Measurements from ENCODE around the gene AK8. TPM values are rescaled to one million over a fixed set of nuclear protein-coding genes. Genes with fewer than 3 reads are reported as not detected.
"Not testable (repeated sequence)": the region's sequence is repeated elsewhere in the genome, so short reads cannot be mapped to it uniquely, and the experiment has no call there.

Gene AK8
- total and polyA plus RNA-seq, 5 donors = 0.25 to 1.0 (median 0.33) TPM

DNA sequence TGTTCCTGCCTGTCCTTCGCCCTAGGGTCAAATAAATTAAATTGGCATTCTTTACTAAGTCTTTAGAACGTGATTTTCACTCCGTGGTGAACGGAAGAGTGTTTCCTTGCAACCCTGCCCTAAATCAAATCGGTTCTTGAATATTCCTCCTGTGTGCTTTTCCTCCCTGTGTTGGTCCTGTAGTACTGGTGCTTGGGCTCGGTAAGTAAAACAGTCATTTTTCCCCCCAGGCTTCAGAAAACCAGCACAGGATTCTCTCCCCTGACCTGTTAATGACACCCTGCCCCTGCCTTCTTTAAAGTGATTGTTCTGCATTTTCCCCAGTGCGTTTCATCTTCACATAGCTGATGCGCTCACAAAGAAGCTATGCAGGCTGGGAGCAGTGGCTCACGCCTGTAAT is 96.0 kb downstream of the AK8 start:
- Histone ChIP-seq H3K27me3 (ENCODE audit: control insufficient read depth, insufficient read depth) (no peaks in the 10 kb centered on the region), H3K4me1 (ENCODE audit: control insufficient read depth, insufficient read depth, low read length) (no peaks in the 10 kb centered on the region), H3K27ac (ENCODE audit: low read length) (no peak overlapping the region), H3K4me3 (ENCODE audit: low read length) (no peak overlapping the region), H3K9me3 (ENCODE audit: control insufficient read depth, low read length) (no peaks in the 10 kb centered on the region)
- ATAC-seq (no peak), DNase-seq (no peak)
- 74% methylated on average over 9 of the region's 9 CpGs for WGBS
- intact Hi-C loops (cut with DNase I) = no loop called here

DNA sequence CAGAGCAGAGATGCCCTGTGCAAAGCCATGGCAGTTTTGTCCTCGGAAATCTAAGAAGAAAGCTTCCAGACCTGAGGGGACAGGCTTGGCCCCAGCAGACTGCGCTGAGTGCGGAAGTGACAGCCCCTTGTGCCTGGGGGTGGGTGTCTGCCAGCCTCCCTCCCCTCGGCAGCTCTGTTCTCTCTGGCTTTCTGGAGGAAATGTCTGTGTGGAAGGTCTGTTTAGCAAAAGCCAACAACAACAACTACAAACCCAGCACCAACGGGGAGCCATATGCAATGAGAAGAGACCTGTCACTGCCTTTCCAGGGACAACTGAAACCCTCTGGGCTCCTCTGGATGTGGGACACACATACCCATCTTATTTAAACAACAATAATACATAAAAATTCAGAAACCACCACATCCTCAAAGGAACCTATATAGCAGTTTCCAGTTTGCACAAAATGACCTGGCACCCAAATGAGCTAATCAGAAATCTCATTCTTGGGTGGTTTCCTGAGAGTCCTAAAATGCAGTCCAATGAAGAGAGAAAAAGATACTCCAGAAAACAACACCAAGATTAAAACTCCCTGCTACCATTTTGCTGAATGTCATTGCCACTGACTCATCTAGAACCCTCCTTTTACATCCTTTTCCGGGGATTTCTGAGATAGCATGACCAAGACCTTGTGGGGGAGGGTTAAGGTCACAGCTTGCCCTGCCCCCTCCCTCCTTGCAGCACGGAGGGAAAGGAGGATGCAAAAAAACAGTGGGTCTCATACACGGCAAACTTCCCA is 97.7 kb downstream of the AK8 start:
- intact Hi-C loops (cut with DNase I) = no loop called here
- Histone ChIP-seq H3K27me3 (ENCODE audit: control insufficient read depth, insufficient read depth) (no peaks in the 10 kb centered on the region), H3K4me1 (ENCODE audit: control insufficient read depth, insufficient read depth, low read length) (no peaks in the 10 kb centered on the region), H3K9me3 (ENCODE audit: control insufficient read depth, low read length) (no peaks in the 10 kb centered on the region), H3K27ac (ENCODE audit: low read length) (no peak overlapping the region), H3K4me3 (ENCODE audit: low read length) (no peak overlapping the region)
- DNase-seq = no peak
- WGBS = 41% methylated on average over 8 of the region's 8 CpGs
- ATAC-seq = no peak

DNA sequence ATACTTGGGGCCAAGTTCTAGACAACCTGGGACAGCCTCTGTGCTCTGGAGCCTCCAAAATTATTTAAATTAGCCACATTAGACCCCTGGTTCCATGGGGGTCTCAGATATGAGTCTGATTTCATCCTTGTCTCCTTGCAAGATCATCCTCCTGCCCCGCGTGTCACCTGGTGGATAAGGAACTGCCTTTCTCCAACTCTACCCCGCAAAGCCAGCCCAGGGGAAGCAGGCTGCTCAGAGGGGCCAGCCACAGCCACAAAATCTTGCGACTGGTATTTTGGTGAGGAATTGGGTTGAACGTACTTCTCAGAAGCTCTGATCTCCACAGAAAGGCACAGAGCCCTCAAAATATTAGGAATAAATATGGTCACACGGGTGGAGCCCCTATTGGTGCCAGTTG is 101.2 kb downstream of the AK8 start:
- DNase-seq = no peak

DNA sequence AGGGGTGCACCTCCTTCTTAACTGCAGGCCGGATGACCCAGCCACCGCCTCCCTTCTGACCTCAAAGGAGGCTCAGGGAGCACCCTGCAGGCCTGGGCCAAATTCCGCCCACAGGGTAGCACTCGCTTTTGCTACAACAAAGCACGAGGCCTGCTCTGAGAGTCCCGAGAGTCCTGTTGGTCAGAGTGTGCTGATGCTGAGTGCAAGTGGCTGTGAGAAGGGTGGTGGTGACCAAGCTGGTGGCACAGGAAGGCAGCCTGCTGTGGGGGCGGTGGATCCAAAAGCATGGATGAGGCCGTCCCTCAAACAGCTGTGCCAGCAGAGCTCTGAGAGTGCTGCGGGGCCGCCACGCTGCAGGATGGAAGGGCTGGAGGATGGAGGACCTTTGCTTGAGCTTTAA is 101.8 kb downstream of the AK8 start:
- Histone ChIP-seq H3K27ac (ENCODE audit: low read length) (no peak overlapping the region), H3K4me1 (ENCODE audit: control insufficient read depth, insufficient read depth, low read length) (no peaks in the 10 kb centered on the region), H3K27me3 (ENCODE audit: control insufficient read depth, insufficient read depth) (no peaks in the 10 kb centered on the region), H3K9me3 (ENCODE audit: control insufficient read depth, low read length) (no peaks in the 10 kb centered on the region), H3K4me3 (ENCODE audit: low read length) (no peak overlapping the region)
- intact Hi-C loops (cut with DNase I) = no loop called here
- no peak for DNase-seq
- WGBS = 81% methylated on average over 11 of the region's 11 CpGs
- no peak for ATAC-seq

More for the DNA sequence above, 101.2 kb downstream of the AK8 start:
- ATAC-seq = no peak
- Histone ChIP-seq H3K27ac (ENCODE audit: low read length) (no peak overlapping the region), H3K4me1 (ENCODE audit: control insufficient read depth, insufficient read depth, low read length) (no peaks in the 10 kb centered on the region), H3K27me3 (ENCODE audit: control insufficient read depth, insufficient read depth) (no peaks in the 10 kb centered on the region), H3K4me3 (ENCODE audit: low read length) (no peak overlapping the region), H3K9me3 (ENCODE audit: control insufficient read depth, low read length) (no peaks in the 10 kb centered on the region)
- 90% methylated on average over 6 of the region's 6 CpGs for WGBS
- intact Hi-C loops (cut with DNase I) = no loop called here

DNA sequence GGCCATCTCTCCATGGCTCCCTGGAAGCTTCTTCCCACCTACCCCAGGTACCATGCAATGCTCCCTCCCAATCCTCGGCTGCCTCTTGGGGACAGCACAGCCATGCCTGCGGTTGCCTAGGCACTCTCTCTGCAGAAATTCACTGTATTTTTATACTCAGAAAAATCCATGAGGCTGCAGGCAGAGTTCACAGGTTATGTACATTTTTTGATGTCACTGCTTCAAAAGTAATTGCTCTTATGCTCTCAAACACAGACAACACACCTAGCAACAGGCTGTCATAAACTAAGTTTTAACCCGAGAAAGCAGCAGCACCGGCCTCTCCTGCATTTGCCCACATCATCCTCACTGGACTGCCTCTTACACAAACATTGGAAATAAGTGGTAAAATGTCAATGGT is 102.4 kb downstream of the AK8 start:
- H3K27ac ChIP-seq (ENCODE audit: low read length) = no peak overlapping the region
- H3K27me3 ChIP-seq (ENCODE audit: control insufficient read depth, insufficient read depth) = no peaks in the 10 kb centered on the region
- no peak for DNase-seq
- intact Hi-C loops (cut with DNase I) = no loop called here
- H3K9me3 ChIP-seq (ENCODE audit: control insufficient read depth, low read length) = no peaks in the 10 kb centered on the region
- no peak for ATAC-seq
- WGBS = 81% methylated on average over 4 of the region's 4 CpGs
- H3K4me1 ChIP-seq (ENCODE audit: control insufficient read depth, insufficient read depth, low read length) = no peaks in the 10 kb centered on the region
- no peak overlapping the region for H3K4me3 ChIP-seq (ENCODE audit: low read length)

DNA sequence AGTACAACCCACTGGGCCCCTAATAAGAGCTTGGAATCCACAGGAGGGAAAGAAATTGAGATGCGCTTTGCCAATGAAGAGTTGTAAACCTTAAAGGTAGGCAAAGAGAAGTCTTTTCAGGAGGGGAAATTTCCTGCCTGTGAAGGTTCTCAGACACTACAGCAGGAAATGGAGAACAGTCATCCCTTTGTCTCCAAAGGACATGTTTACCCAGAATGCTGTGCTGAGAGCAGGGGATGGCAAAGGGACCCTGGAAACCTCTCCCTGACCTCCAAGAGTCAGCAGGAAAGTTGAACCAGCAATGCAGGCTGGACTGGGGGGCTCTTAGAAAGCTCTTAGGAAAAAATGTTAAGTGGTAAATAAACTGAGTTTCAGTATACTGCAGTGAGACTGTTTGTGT is 103.2 kb downstream of the AK8 start:
- no peak for ATAC-seq

DNA sequence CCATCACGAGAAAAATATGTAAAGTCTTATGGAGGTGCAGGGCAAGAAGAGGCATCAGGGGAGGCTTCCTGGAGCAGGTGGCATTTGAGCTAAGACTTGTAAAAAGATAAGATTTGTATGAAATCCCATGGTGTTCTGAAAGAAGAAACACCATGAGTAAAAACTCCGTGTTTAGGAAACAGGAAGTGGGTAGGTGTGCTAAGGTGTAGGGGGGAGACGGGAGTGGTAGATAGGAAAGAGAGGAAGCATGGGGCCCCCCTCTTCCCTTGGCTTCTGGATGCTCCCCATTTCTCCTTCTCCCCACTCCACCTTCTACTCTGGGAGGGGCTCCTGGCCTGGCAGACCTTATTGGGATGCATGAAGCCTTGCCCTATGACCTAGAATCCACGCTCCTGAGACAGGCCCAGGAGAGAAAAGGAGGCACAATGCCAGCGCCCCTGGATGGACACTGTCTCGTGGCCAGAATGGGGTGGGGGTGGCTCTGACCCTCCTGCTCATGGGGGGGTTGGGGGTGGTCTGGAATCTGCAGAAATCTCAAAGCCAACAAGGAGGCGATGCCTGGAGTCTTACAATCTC is 104.2 kb downstream of the AK8 start:
- no peak for DNase-seq
- no peak overlapping the region for H3K4me3 ChIP-seq (ENCODE audit: low read length)
- intact Hi-C loops (cut with DNase I) = no loop called here
- 75% methylated on average over 7 of the region's 7 CpGs for WGBS
- no peak for ATAC-seq
- no peaks in the 10 kb centered on the region for H3K9me3 ChIP-seq (ENCODE audit: control insufficient read depth, low read length)
- no peak overlapping the region for H3K27ac ChIP-seq (ENCODE audit: low read length)
- H3K27me3 ChIP-seq (ENCODE audit: control insufficient read depth, insufficient read depth) = no peaks in the 10 kb centered on the region
- peaks cover 1% of the 10 kb centered on the region for H3K4me1 ChIP-seq (ENCODE audit: control insufficient read depth, insufficient read depth, low read length)

More for the DNA sequence above, 103.2 kb downstream of the AK8 start:
- H3K27ac ChIP-seq (ENCODE audit: low read length) = no peak overlapping the region
- H3K4me3 ChIP-seq (ENCODE audit: low read length) = no peak overlapping the region
- intact Hi-C loops (cut with DNase I) = no loop called here
- WGBS = 98% methylated on average over 1 of the region's 1 CpG
- no peak for DNase-seq
- no peaks in the 10 kb centered on the region for H3K27me3 ChIP-seq (ENCODE audit: control insufficient read depth, insufficient read depth)
- H3K4me1 ChIP-seq (ENCODE audit: control insufficient read depth, insufficient read depth, low read length) = no peaks in the 10 kb centered on the region
- H3K9me3 ChIP-seq (ENCODE audit: control insufficient read depth, low read length) = no peaks in the 10 kb centered on the region

DNA sequence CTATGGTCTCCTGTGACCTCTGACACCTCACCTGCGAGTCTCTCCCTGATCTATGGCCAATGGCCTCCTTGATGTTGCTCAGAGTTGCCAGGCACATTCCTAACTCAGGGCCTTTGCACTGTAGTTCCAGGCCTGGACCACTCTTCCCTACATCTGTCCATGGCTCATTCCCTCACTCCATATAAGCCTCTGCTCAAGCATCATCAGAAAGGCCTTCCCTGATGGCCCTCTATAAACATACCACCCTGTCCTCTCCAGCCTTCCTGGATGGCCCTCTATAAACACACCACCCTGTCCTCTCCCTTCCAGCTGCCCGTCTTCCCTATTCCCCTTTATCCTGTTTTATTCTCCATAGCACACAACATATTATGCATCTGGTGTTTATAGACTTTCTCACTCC is 105.0 kb downstream of the AK8 start:
- Histone ChIP-seq H3K9me3 (ENCODE audit: control insufficient read depth, low read length) (no peaks in the 10 kb centered on the region), H3K4me1 (ENCODE audit: control insufficient read depth, insufficient read depth, low read length) (peaks cover 1% of the 10 kb centered on the region), H3K27me3 (ENCODE audit: control insufficient read depth, insufficient read depth) (no peaks in the 10 kb centered on the region), H3K4me3 (ENCODE audit: low read length) (no peak overlapping the region), H3K27ac (ENCODE audit: low read length) (no peak overlapping the region)
- DNase-seq (no peak), ATAC-seq (no peak)
- intact Hi-C loops (cut with DNase I) = no loop called here
- WGBS = 90% methylated on average over 2 of the region's 2 CpGs

DNA sequence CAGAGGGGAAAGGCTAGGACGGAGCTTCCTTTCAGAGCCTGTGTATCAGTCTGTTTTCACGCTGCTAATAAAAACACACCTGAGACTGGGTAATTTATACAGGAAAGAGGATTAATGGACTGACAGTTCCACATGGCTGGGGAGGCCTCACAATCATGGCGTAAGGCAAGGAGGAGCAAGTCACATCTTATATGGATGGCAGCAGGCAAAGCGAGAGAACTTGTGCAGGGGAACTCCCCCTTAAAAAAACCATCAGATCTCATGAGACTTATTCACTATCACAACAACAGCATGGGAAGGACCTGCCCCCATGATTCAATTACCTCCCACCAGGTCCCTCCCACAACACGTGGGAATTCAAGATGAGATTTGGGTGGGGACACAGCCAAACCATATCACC is 106.3 kb downstream of the AK8 start:
- DNase-seq; H3K9me3 ChIP-seq (ENCODE audit: control insufficient read depth, low read length); H3K27ac ChIP-seq (ENCODE audit: low read length); intact Hi-C loops (cut with DNase I); H3K27me3 ChIP-seq (ENCODE audit: control insufficient read depth, insufficient read depth); ATAC-seq; H3K4me1 ChIP-seq (ENCODE audit: control insufficient read depth, insufficient read depth, low read length); H3K4me3 ChIP-seq (ENCODE audit: low read length): not testable (repeated sequence)
- WGBS = 95% methylated on average over 5 of the region's 5 CpGs

DNA sequence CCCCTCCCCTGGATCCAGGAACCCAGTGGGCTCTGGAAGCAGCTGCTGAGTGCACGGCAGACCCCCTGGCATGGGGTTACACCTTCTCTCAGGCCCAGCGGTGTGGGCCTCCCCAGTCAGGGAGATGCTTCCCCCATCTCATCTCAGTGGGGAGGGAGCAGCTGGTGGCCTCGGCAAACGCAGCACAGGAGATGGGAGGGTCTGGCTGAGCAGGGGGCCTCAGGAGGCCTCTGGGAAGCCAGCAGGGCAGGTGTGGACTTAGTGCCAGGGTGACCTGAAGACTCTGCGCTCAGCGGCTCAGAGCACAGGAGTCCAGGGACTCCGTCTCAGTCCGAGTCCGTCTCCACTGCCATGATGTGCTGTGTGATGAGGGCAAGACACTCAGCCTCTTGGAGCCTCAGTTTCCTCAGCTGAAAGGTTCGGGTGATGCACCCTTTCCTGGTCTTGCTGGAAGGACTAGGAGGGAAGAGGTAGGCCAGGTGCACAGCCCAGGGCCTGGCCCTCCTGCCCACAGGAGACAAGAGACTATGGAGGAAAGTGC is 107.2 kb downstream of the AK8 start:
- H3K4me3 ChIP-seq (ENCODE audit: low read length) = peak overlapping the region; percentile 60
- H3K27ac ChIP-seq (ENCODE audit: low read length) = no peak overlapping the region
- ATAC-seq (no peak), DNase-seq (no peak)
- intact Hi-C loops (cut with DNase I) = no loop called here
- 84% methylated on average over 10 of the region's 10 CpGs for WGBS
- peaks cover 1% of the 10 kb centered on the region for H3K4me1 ChIP-seq (ENCODE audit: control insufficient read depth, insufficient read depth, low read length)
- no peaks in the 10 kb centered on the region for H3K9me3 ChIP-seq (ENCODE audit: control insufficient read depth, low read length)
- H3K27me3 ChIP-seq (ENCODE audit: control insufficient read depth, insufficient read depth) = no peaks in the 10 kb centered on the region

DNA sequence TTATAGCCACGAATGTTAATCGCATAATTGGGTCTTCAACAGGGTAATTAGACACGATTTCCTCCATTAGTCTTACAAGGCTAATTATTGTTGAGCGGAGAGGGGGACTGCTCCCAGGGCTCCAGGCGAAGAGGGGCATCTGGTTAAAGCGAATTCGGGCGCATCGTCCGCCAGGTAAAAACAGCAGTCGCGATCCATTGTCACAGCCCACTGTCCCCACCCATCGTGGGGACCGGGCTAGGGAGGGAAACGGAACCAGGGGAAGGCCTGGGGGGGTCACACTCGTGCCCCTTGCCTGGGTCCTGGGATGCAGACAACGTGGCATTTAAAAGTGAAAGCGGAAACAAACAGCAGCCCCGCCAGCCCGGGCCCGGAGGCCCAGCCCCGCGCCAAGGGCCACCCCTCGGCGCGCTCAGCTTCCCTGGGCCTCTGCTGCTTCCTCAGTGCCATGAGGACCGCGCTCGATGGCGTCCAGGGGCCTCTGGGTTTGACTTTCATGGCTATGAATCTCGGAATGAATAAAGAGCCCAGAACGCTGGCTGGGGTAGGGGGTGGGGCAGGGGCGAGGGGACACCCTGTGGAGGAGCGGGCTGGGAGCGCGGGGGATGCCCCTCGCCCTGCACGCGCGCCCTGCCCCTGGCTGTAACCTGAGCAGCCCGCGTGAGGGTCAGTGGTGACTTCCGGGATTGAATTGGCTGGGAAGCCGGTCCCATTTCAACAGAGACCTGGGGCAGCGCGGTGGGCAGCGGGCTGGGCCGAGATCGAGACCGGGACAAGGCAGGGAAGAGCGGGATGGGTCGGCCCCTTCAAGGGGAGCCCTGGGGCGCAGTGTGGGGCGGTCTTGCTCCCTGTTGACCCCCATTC is 107.9 kb downstream of the AK8 start:
- intact Hi-C loops (cut with DNase I) = no loop called here
- WGBS = 7% methylated on average over 54 of the region's 54 CpGs
- H3K9me3 ChIP-seq (ENCODE audit: control insufficient read depth, low read length) = no peaks in the 10 kb centered on the region
- peak overlapping the region; percentile 60 for H3K4me3 ChIP-seq (ENCODE audit: low read length)
- DNase-seq (peak; percentile 75 to 91 (median 86)), ATAC-seq (peak; percentile 92 to 93)
- peak overlapping the region; percentile 49 for H3K27ac ChIP-seq (ENCODE audit: low read length)
- peaks cover 1% of the 10 kb centered on the region for H3K4me1 ChIP-seq (ENCODE audit: control insufficient read depth, insufficient read depth, low read length)
- no peaks in the 10 kb centered on the region for H3K27me3 ChIP-seq (ENCODE audit: control insufficient read depth, insufficient read depth)

All from right cardiac atrium (tissue), 5 donors.